Aorta (tissue), 5 donors: Measurements from ENCODE around the gene POGZ. TPM values are rescaled to one million over a fixed set of nuclear protein-coding genes. Genes with fewer than 3 reads are reported as not detected.
"Not testable (repeated sequence)": the region's sequence is repeated elsewhere in the genome, so short reads cannot be mapped to it uniquely, and the experiment has no call there.

Source experiments
- ATAC-seq: fragments of 200-7000 bp; cut with Tn5 transposase; one replicate; pipeline ENCODE4 v1.9.1; 2022; ENCODE audit warnings: moderate library complexity; ENCODE audit not compliant: low FRiP score
- DNase-seq, 2 donors: peaks; one replicate each; pipeline ENCODE4 v3.0.0-alpha.2; 2020
- H3K27ac ChIP-seq, 2 donors: one replicate each; pipeline ENCODE4 v1.5.1; 2013; ENCODE audit warnings: low read length in 2 of 2, mild to moderate bottlenecking in 2 of 2, moderate library complexity in 2 of 2, control low read depth in 1 of 2, inconsistent platforms in 1 of 2, low read depth in 1 of 2
- H3K27me3 ChIP-seq, 2 donors: one replicate each; pipeline ENCODE4 v1.6.1; 2013; ENCODE audit warnings: control low read depth in 1 of 2, low read length in 1 of 2, mild to moderate bottlenecking in 1 of 2, moderate library complexity in 1 of 2; ENCODE audit not compliant: insufficient read depth in 2 of 2, control insufficient read depth in 1 of 2
- H3K36me3 ChIP-seq, 2 donors: one replicate each; pipeline ENCODE4 v1.6.1; 2013; ENCODE audit warnings: control low read depth in 1 of 2, low read length in 1 of 2, mild to moderate bottlenecking in 1 of 2; ENCODE audit not compliant: insufficient read depth in 2 of 2, control insufficient read depth in 1 of 2
- H3K4me1 ChIP-seq, 2 donors: one replicate each; pipeline ENCODE4 v1.6.1; 2013; ENCODE audit warnings: low read length in 2 of 2, control low read depth in 1 of 2, mild to moderate bottlenecking in 1 of 2, moderate library complexity in 1 of 2; ENCODE audit not compliant: insufficient read depth in 2 of 2, control insufficient read depth in 1 of 2
- H3K4me3 ChIP-seq, 2 donors: one replicate each; pipeline ENCODE4 v1.5.1; 2013; ENCODE audit warnings: low read length in 2 of 2, control low read depth in 1 of 2, mild to moderate bottlenecking in 1 of 2
- H3K9me3 ChIP-seq: one replicate; pipeline ENCODE4 v1.6.1; 2013; ENCODE audit warnings: mild to moderate bottlenecking, low read length; ENCODE audit not compliant: control insufficient read depth
- WGBS, 2 donors: extraction: QIAGEN DNeasy Blood & Tissue Kit; methylation state at CpG; one replicate each; pipeline ENCODE4 v1.1.7; 2013; 5-methylcytosine and 5-hydroxymethylcytosine counted together
- intact Hi-C, 2 donors: fragments of 100-400 bp; cut with DNase I; formaldehyde crosslinking; loops; one replicate each; pipeline versions ENCODE4 v1.14.2 to v1.15.0; 2022
- polyA plus RNA-seq, 2 donors: library from polyadenylated mRNA; stranded (reverse); fragments of 200-250 nt; gene quantifications; one replicate each; pipeline ENCODE4 v1.2.3, GENCODE V29; 2013
- total RNA-seq, 2 donors: library from RNA; stranded (reverse); fragmentation: NEBNext Ultra II Directional; extraction: Animal tissue kit (Norgen Biotek cat#: 25700); gene quantifications; one replicate each; pipeline ENCODE4 v1.2.1, GENCODE V29; 2021
- donor health status: healthy with polysubstance abuse.
- donor health status: Bipolar disorder and iron deficiency.
- donor health status: DM: no; HTN: no; CAD: no.
- donor health status: DM: no; HTN: no; CAD: no.
- donor health status: DM: yes; HTN: yes; CAD: no.

Gene POGZ
- total and polyA plus RNA-seq, 4 donors = 11.6 to 144 (median 65.3) TPM

GRCh38 chr1:151437396-151437795, 21.9 kb downstream of the POGZ start:
- H3K9me3 ChIP-seq, intact Hi-C loops, H3K36me3 ChIP-seq, ATAC-seq, DNase-seq, H3K4me1 ChIP-seq, H3K27ac ChIP-seq, H3K4me3 ChIP-seq, H3K27me3 ChIP-seq: not testable (repeated sequence)
- 64% methylated on average over 8 of the region's 8 CpGs for WGBS, 2 donors

- intact Hi-C loops = no loop called here
Observed at GRCh38 chr1:151436985-151437384, 22.3 kb downstream of the POGZ start.

GRCh38 chr1:151435174-151435573, 24.1 kb downstream of the POGZ start:
- DNase-seq (no peak), ATAC-seq (no peak)
- no peak overlapping the region for H3K27ac ChIP-seq
- H3K4me3 ChIP-seq = no peak overlapping the region
- WGBS, 2 donors = 74 to 76% methylated on average over 3 of the region's 3 CpGs
- no peaks in the 10 kb centered on the region for H3K4me1 ChIP-seq
- intact Hi-C loops = no loop called here
- no peaks in the 10 kb centered on the region for H3K9me3 ChIP-seq
- no peaks in the 10 kb centered on the region for H3K27me3 ChIP-seq
- peaks cover 0 to 4% of the 10 kb centered on the region in 2 donors for H3K36me3 ChIP-seq

More at GRCh38 chr1:151436985-151437384, 22.3 kb downstream of the POGZ start:
- Histone ChIP-seq H3K27ac (no peak overlapping the region), H3K4me1 (peaks cover 0 to 2% of the 10 kb centered on the region in 2 donors), H3K9me3 (no peaks in the 10 kb centered on the region), H3K4me3 (no peak overlapping the region), H3K36me3 (peaks cover 0 to 2% of the 10 kb centered on the region in 2 donors), H3K27me3 (no peaks in the 10 kb centered on the region)
- ATAC-seq = no peak
- no peak for DNase-seq
- 71 to 76% methylated on average over 6 of the region's 6 CpGs for WGBS, 2 donors

- H3K4me3 ChIP-seq, H3K9me3 ChIP-seq, H3K4me1 ChIP-seq, H3K36me3 ChIP-seq, H3K27me3 ChIP-seq, ATAC-seq, DNase-seq, H3K27ac ChIP-seq, intact Hi-C loops: not testable (repeated sequence)
- 93 to 94% methylated on average over 5 of the region's 5 CpGs for WGBS, 2 donors
Observed at GRCh38 chr1:151433827-151434226, 25.5 kb downstream of the POGZ start.

GRCh38 chr1:151428068-151428467, 31.2 kb downstream of the POGZ start:
- DNase-seq (no peak), ATAC-seq (no peak)
- Histone ChIP-seq H3K27ac (no peak overlapping the region), H3K36me3 (peaks cover 0 to 7% of the 10 kb centered on the region in 2 donors), H3K27me3 (no peaks in the 10 kb centered on the region), H3K9me3 (no peaks in the 10 kb centered on the region), H3K4me3 (no peak overlapping the region), H3K4me1 (no peaks in the 10 kb centered on the region)
- intact Hi-C loops = no loop called here
- WGBS, 2 donors = 94 to 95% methylated on average over 7 of the region's 7 CpGs

GRCh38 chr1:151425103-151425502, 34.2 kb downstream of the POGZ start:
- ATAC-seq (no peak), DNase-seq (no peak)
- intact Hi-C loops = no loop called here
- peaks cover 0 to 5% of the 10 kb centered on the region in 2 donors for H3K36me3 ChIP-seq
- H3K4me3 ChIP-seq = no peak overlapping the region
- H3K27me3 ChIP-seq = no peaks in the 10 kb centered on the region
- no peaks in the 10 kb centered on the region for H3K4me1 ChIP-seq
- 17 to 19% methylated on average over 2 of the region's 2 CpGs for WGBS, 2 donors
- no peaks in the 10 kb centered on the region for H3K9me3 ChIP-seq
- no peak overlapping the region for H3K27ac ChIP-seq

- H3K4me1 ChIP-seq = no peaks in the 10 kb centered on the region
- no peak overlapping the region for H3K27ac ChIP-seq
- WGBS, 2 donors = 74 to 76% methylated on average over 5 of the region's 5 CpGs
- ATAC-seq = no peak
- H3K9me3 ChIP-seq = no peaks in the 10 kb centered on the region
- H3K36me3 ChIP-seq = peaks cover 0 to 5% of the 10 kb centered on the region in 2 donors
- no peak overlapping the region for H3K4me3 ChIP-seq
- intact Hi-C loops = no loop called here
- no peaks in the 10 kb centered on the region for H3K27me3 ChIP-seq
- no peak for DNase-seq
Observed at GRCh38 chr1:151419819-151420218, 39.5 kb downstream of the POGZ start.

- no peak for ATAC-seq
- Histone ChIP-seq H3K4me1 (no peaks in the 10 kb centered on the region), H3K27ac (no peak overlapping the region), H3K4me3 (no peak overlapping the region), H3K27me3 (no peaks in the 10 kb centered on the region), H3K36me3 (peaks cover 0 to 2% of the 10 kb centered on the region in 2 donors), H3K9me3 (no peaks in the 10 kb centered on the region)
- intact Hi-C loops = no loop called here
- DNase-seq = no peak
- 95 to 98% methylated on average over 3 of the region's 3 CpGs for WGBS, 2 donors
Observed at GRCh38 chr1:151418081-151418480, 41.2 kb downstream of the POGZ start.

GRCh38 chr1:151416231-151416630, 43.1 kb downstream of the POGZ start:
- Histone ChIP-seq H3K4me1 (no peaks in the 10 kb centered on the region), H3K9me3 (no peaks in the 10 kb centered on the region), H3K27me3 (no peaks in the 10 kb centered on the region), H3K4me3 (no peak overlapping the region), H3K36me3 (peaks cover 0 to 2% of the 10 kb centered on the region in 2 donors), H3K27ac (no peak overlapping the region)
- intact Hi-C loops = no loop called here
- peak in 1 of 2 donors; percentile 49 for DNase-seq
- WGBS, 2 donors = 95 to 97% methylated on average over 4 of the region's 4 CpGs
- no peak for ATAC-seq
